GM23248 (cell line): ENCODE data around the gene NHERF1. TPM values are rescaled to one million over a fixed set of nuclear protein-coding genes. Genes with fewer than 3 reads are reported as not detected.

ENCODE experiments used
- DNase-seq: peaks from one replicate; pipeline ENCODE4 v3.0.0-alpha.2; 2015
- H2AFZ ChIP-seq: fragments of 200-600 bp; sonication (generic); 2 replicates; pipeline ENCODE4 v1.6.1; 2016; ENCODE audit warnings: antibody characterized with exemption
- H3F3A ChIP-seq: fragments of 200-600 bp; sonication (generic); 2 replicates; pipeline ENCODE4 v1.6.1; 2016; ENCODE audit warnings: mild to moderate bottlenecking, antibody characterized with exemption, mixed run types; ENCODE audit not compliant: insufficient read depth
- H3K27ac ChIP-seq: fragments of 200-600 bp; sonication (generic); 2 replicates; pipeline ENCODE4 v1.5.1; 2016; ENCODE audit warnings: mild to moderate bottlenecking
- H3K27me3 ChIP-seq: fragments of 200-600 bp; sonication (generic); replicated peaks from 2 replicates; pipeline ENCODE4 v1.6.1; 2016; ENCODE audit warnings: mild to moderate bottlenecking; ENCODE audit not compliant: insufficient read depth
- H3K36me3 ChIP-seq: fragments of 200-600 bp; sonication (generic); 2 replicates; pipeline ENCODE4 v1.6.1; 2016; ENCODE audit warnings: low read depth, mild to moderate bottlenecking
- H3K4me1 ChIP-seq: fragments of 200-600 bp; sonication (generic); 2 replicates; pipeline ENCODE4 v1.6.1; 2016; ENCODE audit warnings: mild to moderate bottlenecking; ENCODE audit not compliant: insufficient read depth
- H3K4me2 ChIP-seq: fragments of 200-600 bp; sonication (generic); one replicate; pipeline ENCODE4 v1.6.1; 2016; ENCODE audit warnings: mild to moderate bottlenecking; ENCODE audit not compliant: unreplicated experiment
- H3K4me3 ChIP-seq: fragments of 200-600 bp; sonication (generic); 2 replicates; pipeline ENCODE4 v1.5.1; 2016; ENCODE audit warnings: mild to moderate bottlenecking
- H3K79me2 ChIP-seq: fragments of 200-600 bp; sonication (generic); 2 replicates; pipeline ENCODE4 v1.6.1; 2016; ENCODE audit warnings: mild to moderate bottlenecking; ENCODE audit not compliant: insufficient read depth
- H3K9ac ChIP-seq: fragments of 200-600 bp; sonication (generic); 2 replicates; pipeline ENCODE4 v1.6.1; 2016; ENCODE audit warnings: mild to moderate bottlenecking
- H3K9me2 ChIP-seq: fragments of 200-600 bp; sonication (generic); 2 replicates; pipeline ENCODE4 v1.6.1; 2016; ENCODE audit warnings: mixed run types, mild to moderate bottlenecking, moderate library complexity; ENCODE audit not compliant: insufficient read depth
- H3K9me3 ChIP-seq: fragments of 200-600 bp; sonication (generic); one replicate; pipeline ENCODE4 v1.6.1; 2017; ENCODE audit warnings: low read depth
- H4K20me1 ChIP-seq: fragments of 200-600 bp; sonication (generic); 2 replicates; pipeline ENCODE4 v1.6.0; 2016; ENCODE audit not compliant: insufficient read depth
- EZH2 ChIP-seq: fragments of 200-600 bp; sonication (generic); IDR thresholded peaks from 2 replicates; pipeline ENCODE4 v1.6.1; 2018; ENCODE audit warnings: antibody characterized with exemption, mild to moderate bottlenecking; ENCODE audit not compliant: insufficient read depth, poor library complexity, severe bottlenecking
- EZH2phosphoT487 ChIP-seq: fragments of 200-600 bp; sonication (generic); IDR thresholded peaks from 2 replicates; pipeline ENCODE4 v1.6.1; 2018; ENCODE audit warnings: antibody characterized with exemption, moderate library complexity, mild to moderate bottlenecking, low read depth; ENCODE audit not compliant: insufficient read depth
- WGBS, 2 experiments: methylation state at CpG; one replicate each; pipeline ENCODE4 v1.1.6; 2015 to 2017; ENCODE audit warnings: low lambda C conversion rate in 2 of 2, low coverage in 1 of 2; ENCODE audit errors: missing lambda C conversion rate in 2 of 2; 5-methylcytosine and 5-hydroxymethylcytosine counted together
- in situ Hi-C: fragments of 300-500 bp; cut with MboI; formaldehyde crosslinking; loops from 2 replicates; pipeline ENCODE4 v1.15.0; 2020
- polyA plus RNA-seq: library from polyadenylated mRNA; unstranded; fragments of >200 nt; fragmentation: Nextera tagmentation; extraction: Ambion mirVana; gene quantifications from 2 replicates; pipeline ENCODE4 v1.2.1, GENCODE V29; 2016
- total RNA-seq: library from RNA; depleted of rRNA; stranded (reverse); fragments of >200 nt; shearing (Covaris generic); gene quantifications from 2 replicates; pipeline ENCODE4 v1.2.3, GENCODE V29; 2014

NHERF1 gene
- total and polyA plus RNA-seq, 2 experiments from 2014 or later, result 8.0 to 9.1 TPM

DNA sequence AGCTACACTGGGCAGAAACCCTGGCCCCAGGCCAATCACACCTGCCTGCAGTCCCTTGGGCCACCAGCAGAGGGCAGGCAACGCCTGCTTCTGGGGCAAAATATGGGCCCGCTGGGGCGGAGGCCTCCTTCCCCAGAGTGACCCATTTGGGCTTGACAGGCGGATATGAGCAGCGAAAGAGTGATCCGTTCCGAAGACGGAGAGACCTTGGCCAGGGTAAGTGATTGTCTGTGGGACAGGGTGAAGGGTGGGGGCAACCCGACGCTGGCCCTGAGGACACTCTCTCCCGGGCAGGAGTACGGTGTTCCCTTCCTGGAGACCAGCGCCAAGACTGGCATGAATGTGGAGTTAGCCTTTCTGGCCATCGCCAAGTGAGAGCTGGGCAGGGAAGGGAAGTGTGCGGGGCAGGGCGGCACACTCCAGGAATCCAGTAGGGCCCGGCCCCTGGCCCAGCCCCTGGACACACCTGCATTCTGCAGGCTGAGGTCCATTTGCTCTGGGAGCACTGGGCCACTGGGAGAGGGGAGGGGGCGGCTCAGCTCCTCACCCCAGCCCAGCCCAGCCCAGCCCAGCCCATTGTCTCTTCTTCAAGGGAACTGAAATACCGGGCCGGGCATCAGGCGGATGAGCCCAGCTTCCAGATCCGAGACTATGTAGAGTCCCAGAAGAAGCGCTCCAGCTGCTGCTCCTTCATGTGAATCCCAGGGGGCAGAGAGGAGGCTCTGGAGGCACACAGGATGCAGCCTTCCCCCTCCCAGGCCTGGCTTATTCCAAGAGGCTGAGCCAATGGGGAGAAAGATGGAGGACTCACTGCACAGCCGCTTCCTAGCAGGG is 3.5 kb upstream of the NHERF1 start:
- Histone ChIP-seq H3K4me3 (no peak overlapping the region), H3K27me3 (0 out of 2 replicates have a peak, but pooled peaks cover 6% of the 10 kb centered on the region), H3K9me3 (no peaks in the 10 kb centered on the region), H3F3A (no peaks in the 10 kb centered on the region), H3K4me1 (no peaks in the 10 kb centered on the region), H3K79me2 (no peaks in the 10 kb centered on the region), H4K20me1 (no peaks in the 10 kb centered on the region), H3K27ac (no peak overlapping the region), H2AFZ (peak overlapping the region; percentile 63), H3K9me2 (no peaks in the 10 kb centered on the region), H3K4me2 (peak overlapping the region; percentile 30), H3K36me3 (no peaks in the 10 kb centered on the region), H3K9ac (no peak overlapping the region)
- peak; percentile 69 for DNase-seq
- WGBS, 2 experiments, result 39 to 44% methylated on average over 22 to 24 of the region's 24 CpGs
- in situ Hi-C loops, result loop anchor here (10.0 kb wide), 1 partner anchor 120 kb away; no protein-coding TSS in a partner anchor
- TF ChIP-seq EZH2 (no peak), EZH2phosphoT487 (no peak)

- DNase-seq, result no peak
- no peaks in the 10 kb centered on the region for H3K4me1 ChIP-seq
- H3K36me3 ChIP-seq, result no peaks in the 10 kb centered on the region
- in situ Hi-C loops, result loop anchor here (10.0 kb wide), 1 partner anchor 119 kb away; no protein-coding TSS in a partner anchor
- H3K27ac ChIP-seq, result no peak overlapping the region
- 85 to 89% methylated on average over 8 of the region's 8 CpGs for WGBS, 2 experiments
- no peak overlapping the region for H3K4me2 ChIP-seq
- H4K20me1 ChIP-seq, result no peaks in the 10 kb centered on the region
- H2AFZ ChIP-seq, result no peak overlapping the region
- no peak overlapping the region for H3K4me3 ChIP-seq
- no peaks in the 10 kb centered on the region for H3K9me3 ChIP-seq
- H3K79me2 ChIP-seq, result no peaks in the 10 kb centered on the region
- no peaks in the 10 kb centered on the region for H3K9me2 ChIP-seq
- H3F3A ChIP-seq, result no peaks in the 10 kb centered on the region
- H3K27me3 ChIP-seq, result 0 out of 2 replicates have a peak, but pooled peaks cover 6% of the 10 kb centered on the region
- no peak overlapping the region for H3K9ac ChIP-seq
- TF ChIP-seq EZH2 (no peak), EZH2phosphoT487 (no peak)
Observed at GRCh38 chr17:74745548-74746177, 2.8 kb upstream of the NHERF1 start.

DNA sequence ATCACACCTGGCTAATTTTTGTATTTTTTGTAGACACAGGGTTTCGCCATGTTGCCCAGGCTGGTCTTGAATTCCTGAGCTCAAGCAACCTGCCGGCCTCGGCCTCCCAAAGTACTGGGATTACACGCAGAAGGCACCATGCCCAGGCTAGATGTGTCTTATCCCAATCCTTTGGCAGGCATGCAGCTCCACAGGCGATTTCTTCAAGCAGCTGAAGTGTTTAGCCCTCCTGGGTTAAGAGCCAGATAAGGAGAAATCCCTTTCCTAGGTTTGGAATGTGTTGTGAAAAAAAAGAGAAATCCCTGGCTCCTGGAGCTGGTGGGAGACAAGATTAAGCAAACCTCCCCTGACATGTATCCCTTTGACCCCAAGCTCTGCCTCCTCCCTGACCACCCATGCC is 2.1 kb upstream of the NHERF1 start:
- no peaks in the 10 kb centered on the region for H3K4me1 ChIP-seq
- TF ChIP-seq EZH2phosphoT487, result no peak
- TF ChIP-seq EZH2, result no peak
- H3K9me3 ChIP-seq, result no peaks in the 10 kb centered on the region
- H3K9ac ChIP-seq, result no peak overlapping the region
- DNase-seq, result no peak
- 0 out of 2 replicates have a peak, but pooled peaks cover 6% of the 10 kb centered on the region for H3K27me3 ChIP-seq
- H3K36me3 ChIP-seq, result no peaks in the 10 kb centered on the region
- H3K27ac ChIP-seq, result no peak overlapping the region
- H2AFZ ChIP-seq, result no peak overlapping the region
- WGBS, 2 experiments, result 82 to 87% methylated on average over 5 of the region's 5 CpGs
- H3K9me2 ChIP-seq, result no peaks in the 10 kb centered on the region
- H4K20me1 ChIP-seq, result no peaks in the 10 kb centered on the region
- H3F3A ChIP-seq, result no peaks in the 10 kb centered on the region
- no peak overlapping the region for H3K4me3 ChIP-seq
- in situ Hi-C loops, result loop anchor here (10.0 kb wide), 1 partner anchor 118 kb away; no protein-coding TSS in a partner anchor
- H3K79me2 ChIP-seq, result no peaks in the 10 kb centered on the region
- H3K4me2 ChIP-seq, result no peak overlapping the region

GRCh38 chr17:74746922-74747321 is 1.5 kb upstream of the NHERF1 start:
- TF ChIP-seq EZH2phosphoT487 (no peak), EZH2 (no peak)
- no peaks in the 10 kb centered on the region for H3K4me1 ChIP-seq
- H3K27me3 ChIP-seq, result 0 out of 2 replicates have a peak, but pooled peaks cover 4% of the 10 kb centered on the region
- H3K27ac ChIP-seq, result no peak overlapping the region
- no peaks in the 10 kb centered on the region for H3K9me3 ChIP-seq
- H3K9ac ChIP-seq, result no peak overlapping the region
- WGBS, 2 experiments, result 57 to 74% methylated on average over 6 of the region's 6 CpGs
- no peak for DNase-seq
- H3K79me2 ChIP-seq, result no peaks in the 10 kb centered on the region
- H3K4me2 ChIP-seq, result no peak overlapping the region
- no peaks in the 10 kb centered on the region for H3F3A ChIP-seq
- H2AFZ ChIP-seq, result no peak overlapping the region
- no peak overlapping the region for H3K4me3 ChIP-seq
- H4K20me1 ChIP-seq, result no peaks in the 10 kb centered on the region
- no peaks in the 10 kb centered on the region for H3K36me3 ChIP-seq
- H3K9me2 ChIP-seq, result no peaks in the 10 kb centered on the region
- in situ Hi-C loops, result loop anchor here (10.0 kb wide), 1 partner anchor 118 kb away; no protein-coding TSS in a partner anchor
